ENCODE results near the gene BMERB1.
"Not testable (repeated sequence)": the region's sequence is repeated elsewhere in the genome, so short reads cannot be mapped to it uniquely, and the experiment has no call there.

The BMERB1 gene

GRCh38 chr16:15451098-15451731 lies 16.8 kb downstream of the BMERB1 start:
- DNase-seq (ENCODE audit: extremely low read depth, low read depth), result no peak
- no peak for TF ChIP-seq CTCF (IDR thresholded peaks at IDR 0.05; ENCODE audit: low read depth, low read length)

- no peak for TF ChIP-seq CTCF (IDR thresholded peaks at IDR 0.05; ENCODE audit: low read depth, low read length)
- DNase-seq (ENCODE audit: extremely low read depth, low read depth), result no peak
Measured at GRCh38 chr16:15452246-15452855, 18.0 kb downstream of the BMERB1 start.

- DNase-seq (ENCODE audit: extremely low read depth, low read depth), result not testable (repeated sequence)
Measured at GRCh38 chr16:15453296-15453695, 18.9 kb downstream of the BMERB1 start.

GRCh38 chr16:15454933-15455332 lies 20.5 kb downstream of the BMERB1 start:
- DNase-seq (ENCODE audit: extremely low read depth, low read depth), result not testable (repeated sequence)

- TF ChIP-seq CTCF (IDR thresholded peaks at IDR 0.05; ENCODE audit: low read depth, low read length), result no peak
Measured at GRCh38 chr16:15457400-15457799, 23.0 kb downstream of the BMERB1 start.

GRCh38 chr16:15457958-15458357 lies 23.6 kb downstream of the BMERB1 start:
- no peak for TF ChIP-seq CTCF (IDR thresholded peaks at IDR 0.05; ENCODE audit: low read depth, low read length)

More at GRCh38 chr16:15457400-15457799, 23.0 kb downstream of the BMERB1 start:
- no peak for DNase-seq (ENCODE audit: extremely low read depth, low read depth)

GRCh38 chr16:15459791-15460190 lies 25.4 kb downstream of the BMERB1 start:
- no peak for DNase-seq (ENCODE audit: extremely low read depth, low read depth)
- TF ChIP-seq CTCF (IDR thresholded peaks at IDR 0.05; ENCODE audit: low read depth, low read length), result no peak

More at GRCh38 chr16:15457958-15458357, 23.6 kb downstream of the BMERB1 start:
- DNase-seq (ENCODE audit: extremely low read depth, low read depth), result no peak

- DNase-seq (ENCODE audit: extremely low read depth, low read depth), result no peak
- TF ChIP-seq CTCF (IDR thresholded peaks at IDR 0.05; ENCODE audit: low read depth, low read length), result no peak
Measured at GRCh38 chr16:15460601-15461000, 26.2 kb downstream of the BMERB1 start.
